GM23338 (cell line): ENCODE measurements around the gene NCOA7.

Experiments
- EZH2 ChIP-seq: fragments of 200-600 bp; sonication (generic); IDR thresholded peaks from one replicate; pipeline ENCODE4 v1.8.0; 2017; ENCODE audit warnings: antibody characterized with exemption, mild to moderate bottlenecking, low read depth; ENCODE audit not compliant: unreplicated experiment
- TF ChIP-seq, protein P1 (sequence below), 2 experiments: fragments of 200-600 bp in 1 of 2; sonication (generic) in 1 of 2; conservative IDR thresholded peaks; 2 replicates each; pipeline versions ENCODE4 v1.5.1 to v1.6.1; 2016 to 2017; ENCODE audit warnings: antibody characterized with exemption in 2 of 2, low read depth in 2 of 2, mild to moderate bottlenecking in 2 of 2, moderate library complexity in 1 of 2

DNA sequence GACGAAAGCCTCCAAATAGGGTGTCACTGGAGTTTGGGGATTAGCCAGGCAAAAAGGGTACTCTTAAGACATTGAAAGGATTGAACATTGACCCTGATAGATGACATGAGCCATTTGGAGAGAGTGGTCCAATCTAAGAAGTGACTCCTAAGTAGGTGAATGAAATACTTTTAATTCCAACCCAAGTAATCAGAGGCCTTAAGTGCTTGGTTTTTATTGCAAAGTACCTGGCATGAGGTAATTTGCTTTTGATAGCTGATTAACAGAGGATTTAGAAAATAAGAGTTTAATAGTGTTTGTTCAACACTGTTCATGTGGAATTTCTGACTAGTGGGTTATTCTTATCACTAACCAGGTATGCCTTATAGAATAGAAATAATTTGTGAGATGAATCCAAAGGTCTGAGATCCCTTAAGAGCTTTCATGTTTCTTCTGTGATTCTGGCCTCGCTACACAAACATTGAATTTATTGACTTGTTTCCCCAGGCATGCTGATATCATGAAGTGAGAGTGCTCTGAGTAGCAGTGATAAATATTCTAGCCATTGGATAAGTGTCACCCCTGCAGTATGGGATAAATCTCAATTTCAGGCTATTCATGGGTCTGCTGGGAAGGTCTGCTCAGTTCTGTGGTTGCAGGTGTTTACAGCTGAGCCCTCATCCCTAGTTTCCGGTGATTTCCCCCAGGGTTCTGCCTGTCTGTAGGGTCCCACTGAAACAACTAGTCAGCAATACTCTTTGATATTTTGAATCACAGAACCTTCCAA, 6.5 kb downstream of the NCOA7 start:
- TF ChIP-seq EZH2, result no peak
- TF ChIP-seq, protein P1, sequence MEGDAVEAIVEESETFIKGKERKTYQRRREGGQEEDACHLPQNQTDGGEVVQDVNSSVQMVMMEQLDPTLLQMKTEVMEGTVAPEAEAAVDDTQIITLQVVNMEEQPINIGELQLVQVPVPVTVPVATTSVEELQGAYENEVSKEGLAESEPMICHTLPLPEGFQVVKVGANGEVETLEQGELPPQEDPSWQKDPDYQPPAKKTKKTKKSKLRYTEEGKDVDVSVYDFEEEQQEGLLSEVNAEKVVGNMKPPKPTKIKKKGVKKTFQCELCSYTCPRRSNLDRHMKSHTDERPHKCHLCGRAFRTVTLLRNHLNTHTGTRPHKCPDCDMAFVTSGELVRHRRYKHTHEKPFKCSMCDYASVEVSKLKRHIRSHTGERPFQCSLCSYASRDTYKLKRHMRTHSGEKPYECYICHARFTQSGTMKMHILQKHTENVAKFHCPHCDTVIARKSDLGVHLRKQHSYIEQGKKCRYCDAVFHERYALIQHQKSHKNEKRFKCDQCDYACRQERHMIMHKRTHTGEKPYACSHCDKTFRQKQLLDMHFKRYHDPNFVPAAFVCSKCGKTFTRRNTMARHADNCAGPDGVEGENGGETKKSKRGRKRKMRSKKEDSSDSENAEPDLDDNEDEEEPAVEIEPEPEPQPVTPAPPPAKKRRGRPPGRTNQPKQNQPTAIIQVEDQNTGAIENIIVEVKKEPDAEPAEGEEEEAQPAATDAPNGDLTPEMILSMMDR (conservative IDR thresholded peaks at IDR 0.05; ENCODE audit: low read depth in 2 of 2), result no peak
